H9 (cell line): Measurements from ENCODE around the gene CLOCK. TPM values are rescaled to one million over a fixed set of nuclear protein-coding genes. Genes with fewer than 3 reads are reported as not detected.

Source experiments
- DNase-seq: peaks from one replicate; pipeline ENCODE4 v3.0.0-alpha.2; 2017
- H2AFZ ChIP-seq: one replicate; pipeline ENCODE4 v1.6.1; 2013; ENCODE audit warnings: mild to moderate bottlenecking, low read length, control low read depth, moderate library complexity
- H2AK5ac ChIP-seq: 2 replicates; pipeline ENCODE4 v1.6.1; 2013; ENCODE audit warnings: low read length, control low read depth, mixed read lengths; ENCODE audit not compliant: insufficient read length
- H2BK120ac ChIP-seq: one replicate; pipeline ENCODE4 v1.6.1; 2013; ENCODE audit warnings: low read depth, mild to moderate bottlenecking, low read length, control low read depth, inconsistent platforms; ENCODE audit not compliant: poor library complexity, severe bottlenecking
- H2BK12ac ChIP-seq: 2 replicates; pipeline ENCODE4 v1.6.1; 2013; ENCODE audit warnings: low read length, control low read depth, mixed read lengths, low read depth; ENCODE audit not compliant: insufficient read length
- H2BK15ac ChIP-seq: 2 replicates; pipeline ENCODE4 v1.6.1; 2013; ENCODE audit warnings: low read depth, low read length, control low read depth
- H2BK20ac ChIP-seq: one replicate; pipeline ENCODE4 v1.6.1; 2013; ENCODE audit warnings: low read depth, mild to moderate bottlenecking, low read length, control low read depth, inconsistent platforms; ENCODE audit not compliant: poor library complexity, severe bottlenecking
- H2BK5ac ChIP-seq: 2 replicates; pipeline ENCODE4 v1.6.1; 2013; ENCODE audit warnings: low read length, control low read depth, mixed read lengths; ENCODE audit not compliant: insufficient read length
- H3K14ac ChIP-seq: 2 replicates; pipeline ENCODE4 v1.6.1; 2013; ENCODE audit warnings: low read length, control low read depth; ENCODE audit not compliant: insufficient read depth
- H3K18ac ChIP-seq: 2 replicates; pipeline ENCODE4 v1.6.1; 2013; ENCODE audit warnings: low read depth, mild to moderate bottlenecking, mixed read lengths, low read length, control low read depth; ENCODE audit not compliant: insufficient read length
- H3K23ac ChIP-seq: 2 replicates; pipeline ENCODE4 v1.6.1; 2013; ENCODE audit warnings: low read length, control low read depth, mixed read lengths, low read depth; ENCODE audit not compliant: insufficient read length
- H3K23me2 ChIP-seq: 2 replicates; pipeline ENCODE4 v1.6.1; 2013; ENCODE audit warnings: low read depth, mild to moderate bottlenecking, mixed read lengths, low read length, control low read depth; ENCODE audit not compliant: insufficient read length, poor library complexity, severe bottlenecking
- H3K27ac ChIP-seq: 2 replicates; pipeline ENCODE4 v1.5.1; 2013; ENCODE audit warnings: low read length, control low read depth, mixed read lengths, low read depth; ENCODE audit not compliant: insufficient read length
- H3K27me3 ChIP-seq: 2 replicates; pipeline ENCODE4 v1.6.1; 2013; ENCODE audit warnings: low read length, control low read depth, inconsistent platforms; ENCODE audit not compliant: insufficient read depth
- H3K4ac ChIP-seq: 2 replicates; pipeline ENCODE4 v1.6.1; 2013; ENCODE audit warnings: low read depth, mild to moderate bottlenecking, control low read depth, inconsistent platforms, low read length, moderate library complexity
- H3K4me1 ChIP-seq: 2 replicates; pipeline ENCODE4 v1.6.1; 2013; ENCODE audit warnings: low read length, control low read depth, inconsistent platforms; ENCODE audit not compliant: insufficient read depth
- H3K4me2 ChIP-seq: 2 replicates; pipeline ENCODE4 v1.6.1; 2013; ENCODE audit warnings: low read length, control low read depth, mixed read lengths; ENCODE audit not compliant: insufficient read length, insufficient read depth
- H3K56ac ChIP-seq: 2 replicates; pipeline ENCODE4 v1.6.1; 2013; ENCODE audit warnings: low read depth, mild to moderate bottlenecking, mixed read lengths, low read length, control low read depth; ENCODE audit not compliant: insufficient read length
- H3K79me1 ChIP-seq: 2 replicates; pipeline ENCODE4 v1.6.1; 2013; ENCODE audit warnings: low read depth, mild to moderate bottlenecking, moderate library complexity, low read length, control low read depth, inconsistent platforms; ENCODE audit not compliant: insufficient read depth, poor library complexity, severe bottlenecking
- H3K79me2 ChIP-seq: 2 replicates; pipeline ENCODE4 v1.6.1; 2013; ENCODE audit warnings: low read length, control low read depth, inconsistent platforms; ENCODE audit not compliant: insufficient read depth
- H3K9ac ChIP-seq: 2 replicates; pipeline ENCODE4 v1.6.1; 2013; ENCODE audit warnings: low read length, control low read depth, mixed read lengths; ENCODE audit not compliant: insufficient read length; ENCODE audit errors: extremely low read depth
- H3K9me3 ChIP-seq: one replicate; pipeline ENCODE4 v1.6.1; 2013; ENCODE audit warnings: low read depth, low read length, inconsistent platforms; ENCODE audit not compliant: control insufficient read depth
- H3T11ph ChIP-seq: one replicate; pipeline ENCODE4 v1.6.1; 2013; ENCODE audit warnings: mild to moderate bottlenecking, low read length, control low read depth, inconsistent platforms
- H4K20me1 ChIP-seq: one replicate; pipeline ENCODE4 v1.6.1; 2013; ENCODE audit not compliant: control insufficient read depth, insufficient read length, insufficient read depth
- H4K5ac ChIP-seq: 2 replicates; pipeline ENCODE4 v1.6.1; 2013; ENCODE audit warnings: low read depth, mild to moderate bottlenecking, mixed read lengths, low read length, control low read depth; ENCODE audit not compliant: insufficient read length
- H4K8ac ChIP-seq: replicated peaks from 2 replicates; pipeline ENCODE4 v1.6.1; 2013; ENCODE audit warnings: low read length, control low read depth, mixed read lengths, low read depth; ENCODE audit not compliant: insufficient read length
- H4K91ac ChIP-seq: 2 replicates; pipeline ENCODE4 v1.6.1; 2013; ENCODE audit warnings: low read depth, mild to moderate bottlenecking, moderate library complexity, mixed read lengths, low read length, control low read depth; ENCODE audit not compliant: insufficient read length
- H3K27ac Mint-ChIP-seq, 3 experiments: 2 replicates in 2 of 3; 3 replicates in 1 of 3; pipeline ENCODE4 v1.8.0; 2020 to 2021; ENCODE audit warnings: mixed read lengths in 3 of 3, mild to moderate bottlenecking in 1 of 3, moderate library complexity in 1 of 3
- H3K27me3 Mint-ChIP-seq: 2 replicates; pipeline ENCODE4 v1.8.0; 2021; ENCODE audit warnings: low read depth, mild to moderate bottlenecking, moderate library complexity, mixed read lengths
- H3K36me3 Mint-ChIP-seq, 3 experiments: 2 replicates in 2 of 3; 3 replicates in 1 of 3; pipeline ENCODE4 v1.8.0; 2020 to 2021; ENCODE audit warnings: low read depth in 3 of 3, mixed read lengths in 3 of 3; ENCODE audit not compliant: insufficient read depth in 1 of 3
- H3K4me1 Mint-ChIP-seq, 2 experiments: 2 replicates each; pipeline ENCODE4 v1.8.0; 2020; ENCODE audit warnings: mixed read lengths in 2 of 2
- H3K4me3 Mint-ChIP-seq, 2 experiments: 2 replicates in 1 of 2; 3 replicates in 1 of 2; pipeline ENCODE4 v1.8.0; 2020 to 2021; ENCODE audit warnings: mild to moderate bottlenecking in 2 of 2, mixed read lengths in 2 of 2, moderate library complexity in 1 of 2
- H3K9me3 Mint-ChIP-seq, 2 experiments: 2 replicates in 1 of 2; 3 replicates in 1 of 2; pipeline ENCODE4 v1.8.0; 2020; ENCODE audit warnings: mild to moderate bottlenecking in 2 of 2, mixed read lengths in 2 of 2, moderate library complexity in 1 of 2
- WGBS: extraction: QIAGEN DNeasy Blood & Tissue Kit; methylation state at CpG from one replicate; pipeline ENCODE4 v1.1.7; 2013; ENCODE audit warnings: missing lambda C conversion rate, low lambda C conversion rate, mixed read lengths; ENCODE audit not compliant: insufficient read length; ENCODE audit errors: extremely low coverage; 5-methylcytosine and 5-hydroxymethylcytosine counted together
- total RNA-seq: library from RNA; stranded (reverse); gene quantifications from 2 replicates; pipeline ENCODE4 v1.2.1, GENCODE V29; 2021
- TF ChIP-seq, protein P1 (sequence below): fragments of 200-600 bp; sonication (generic); conservative IDR thresholded peaks from 3 replicates; pipeline ENCODE4 v1.8.0; 2021; ENCODE audit warnings: antibody characterized with exemption, mild to moderate bottlenecking

CLOCK gene
- total RNA-seq, 1 experiment from 2014 or later: 16.2 TPM

DNA sequence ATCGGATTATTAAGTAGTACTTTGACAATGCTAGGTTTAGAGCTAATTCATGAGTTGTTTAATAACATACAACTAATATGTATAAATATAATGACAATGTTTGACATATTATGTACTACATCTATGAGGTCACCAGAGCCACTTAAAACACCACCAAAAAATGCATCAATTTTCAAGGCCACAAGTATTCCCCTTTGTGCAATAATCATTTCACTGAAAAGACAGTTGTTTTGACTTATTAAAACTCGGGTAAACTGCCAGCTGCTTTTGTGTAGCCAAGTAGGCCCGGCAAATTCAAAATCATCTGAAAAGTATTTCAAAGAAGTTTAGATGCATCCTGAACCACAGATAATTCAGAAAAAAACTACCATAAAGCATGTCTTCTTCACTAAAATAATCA lies 48.7 kb downstream of the CLOCK start:
- no peaks in the 10 kb centered on the region for H3K23me2 ChIP-seq
- no peak overlapping the region for H3K27ac ChIP-seq
- H3K4me2 ChIP-seq: no peak overlapping the region
- no peak overlapping the region for H4K91ac ChIP-seq
- no peak overlapping the region for H3K23ac ChIP-seq
- H3K79me1 ChIP-seq: peaks cover 5% of the 10 kb centered on the region
- H3K9me3 Mint-ChIP-seq: peaks cover 6% of the 10 kb centered on the region in 2 experiments; a peak in 2 of 5 replicates
- H3K18ac ChIP-seq: no peak overlapping the region
- H2AFZ ChIP-seq: no peak overlapping the region
- H3K36me3 Mint-ChIP-seq: peaks cover 11 to 25% (median 18%) of the 10 kb centered on the region in 3 experiments
- H2BK5ac ChIP-seq: no peak overlapping the region
- H3T11ph ChIP-seq: no peak overlapping the region
- no peak for DNase-seq
- no peak overlapping the region for H4K5ac ChIP-seq
- TF ChIP-seq, protein P1, sequence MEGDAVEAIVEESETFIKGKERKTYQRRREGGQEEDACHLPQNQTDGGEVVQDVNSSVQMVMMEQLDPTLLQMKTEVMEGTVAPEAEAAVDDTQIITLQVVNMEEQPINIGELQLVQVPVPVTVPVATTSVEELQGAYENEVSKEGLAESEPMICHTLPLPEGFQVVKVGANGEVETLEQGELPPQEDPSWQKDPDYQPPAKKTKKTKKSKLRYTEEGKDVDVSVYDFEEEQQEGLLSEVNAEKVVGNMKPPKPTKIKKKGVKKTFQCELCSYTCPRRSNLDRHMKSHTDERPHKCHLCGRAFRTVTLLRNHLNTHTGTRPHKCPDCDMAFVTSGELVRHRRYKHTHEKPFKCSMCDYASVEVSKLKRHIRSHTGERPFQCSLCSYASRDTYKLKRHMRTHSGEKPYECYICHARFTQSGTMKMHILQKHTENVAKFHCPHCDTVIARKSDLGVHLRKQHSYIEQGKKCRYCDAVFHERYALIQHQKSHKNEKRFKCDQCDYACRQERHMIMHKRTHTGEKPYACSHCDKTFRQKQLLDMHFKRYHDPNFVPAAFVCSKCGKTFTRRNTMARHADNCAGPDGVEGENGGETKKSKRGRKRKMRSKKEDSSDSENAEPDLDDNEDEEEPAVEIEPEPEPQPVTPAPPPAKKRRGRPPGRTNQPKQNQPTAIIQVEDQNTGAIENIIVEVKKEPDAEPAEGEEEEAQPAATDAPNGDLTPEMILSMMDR: no peak
- H3K56ac ChIP-seq: no peak overlapping the region
- no peak overlapping the region for H2BK12ac ChIP-seq
- H2BK20ac ChIP-seq: no peak overlapping the region
- no peaks in the 10 kb centered on the region for H3K9me3 ChIP-seq
- H3K27ac Mint-ChIP-seq: no peak overlapping the region
- H3K9ac ChIP-seq: no peak overlapping the region
- 0 out of 2 replicates have a peak, but pooled peaks cover 2% of the 10 kb centered on the region for H3K79me2 ChIP-seq
- 0 out of 2 replicates have a peak, but pooled peaks cover 3% of the 10 kb centered on the region for H3K4me1 ChIP-seq
- H3K4me1 Mint-ChIP-seq: peaks cover 9% of the 10 kb centered on the region in 2 experiments
- no peak overlapping the region for H3K14ac ChIP-seq
- no peak overlapping the region for H3K4me3 Mint-ChIP-seq
- H2BK15ac ChIP-seq: no peak overlapping the region
- no peaks in the 10 kb centered on the region for H3K27me3 Mint-ChIP-seq
- H3K27me3 ChIP-seq: no peaks in the 10 kb centered on the region
- no peak overlapping the region for H4K8ac ChIP-seq
- no peaks in the 10 kb centered on the region for H4K20me1 ChIP-seq
- H2BK120ac ChIP-seq: no peak overlapping the region
- WGBS: no CpG with 5 or more reads among the region's 3 CpGs
- no peak overlapping the region for H3K4ac ChIP-seq
- H2AK5ac ChIP-seq: no peak overlapping the region
